Measurements from ENCODE around the gene WDR3. TPM values are rescaled to one million over a fixed set of nuclear protein-coding genes. Genes with fewer than 3 reads are reported as not detected.

WDR3 gene
- total and polyA plus RNA-seq, 2 experiments from 2014 or later, result 26.2 to 38.7 TPM

GRCh38 chr1:117911051-117911450, 18.5 kb upstream of the WDR3 start (continued):
- TF ChIP-seq REST (IDR thresholded peaks at IDR 0.05; ENCODE audit: unreplicated experiment) (no peak), STAT1 (IDR thresholded peaks at IDR 0.05; ENCODE audit: unreplicated experiment) (no peak), EZH2 (IDR thresholded peaks at IDR 0.05; ENCODE audit: low read depth, unreplicated experiment) (no peak), CTCF (conservative IDR thresholded peaks at IDR 0.05; ENCODE audit: low read depth in 2 of 2) (no peak), ZNF331 (CRISPR knock-in tag; IDR thresholded peaks at IDR 0.05; ENCODE audit: low read depth) (no peak), EZH2phosphoT487 (IDR thresholded peaks at IDR 0.05; ENCODE audit: unreplicated experiment) (no peak)

DNA sequence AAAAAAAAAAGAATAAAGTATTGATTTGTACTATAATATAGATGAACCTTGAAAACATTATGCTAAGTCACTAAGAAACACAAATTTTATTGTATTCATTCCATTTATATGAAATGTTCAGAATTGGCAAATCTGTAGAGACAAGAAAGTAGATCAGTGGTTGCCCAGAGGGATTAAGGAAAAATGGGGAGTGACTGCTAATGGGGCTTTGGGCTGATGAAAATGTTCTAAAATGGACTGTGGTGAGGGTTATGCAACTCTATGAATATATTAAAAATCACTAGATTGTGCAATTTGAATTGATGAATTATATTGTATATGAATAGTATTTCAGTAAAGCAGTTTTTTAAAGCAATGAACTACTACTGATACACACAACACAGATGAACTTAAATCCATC, 10.2 kb upstream of the WDR3 start:
- TF ChIP-seq ZNF114 (CRISPR knock-in tag; IDR thresholded peaks at IDR 0.05), result no peak
- TF ChIP-seq ZNF331 (CRISPR knock-in tag; IDR thresholded peaks at IDR 0.05; ENCODE audit: low read depth), result no peak
- TF ChIP-seq NANOG (IDR thresholded peaks at IDR 0.05; ENCODE audit: borderline replicate concordance), result no peak
- TF ChIP-seq STAT1 (IDR thresholded peaks at IDR 0.05; ENCODE audit: unreplicated experiment), result no peak
- TF ChIP-seq ETS1 (IDR thresholded peaks at IDR 0.05), result no peak
- no peak for TF ChIP-seq JUNB (IDR thresholded peaks at IDR 0.05; ENCODE audit: unreplicated experiment)
- Histone ChIP-seq H3K9me2 (ENCODE audit: insufficient read depth) (no peaks in the 10 kb centered on the region), H4K20me1 (replicated peaks; ENCODE audit: insufficient read depth) (no peaks in the 10 kb centered on the region), H3K4me2 (no peak overlapping the region), H2AFZ (no peak overlapping the region), H3K79me2 (replicated peaks; ENCODE audit: insufficient read depth) (peaks cover 32% of the 10 kb centered on the region), H3K27me3 (ENCODE audit: insufficient read depth) (no peaks in the 10 kb centered on the region), H3K4me3 (no peak overlapping the region), H3F3A (replicated peaks; ENCODE audit: low read depth) (no peaks in the 10 kb centered on the region), H3K36me3 (ENCODE audit: insufficient read depth) (peaks cover 8% of the 10 kb centered on the region; the same call in 1 of the 2 replicates), H3K4me1 (ENCODE audit: insufficient read depth) (no peaks in the 10 kb centered on the region), H3K27ac (ENCODE audit: low read depth) (no peak overlapping the region)
- H3K27ac Mint-ChIP-seq, result no peak overlapping the region
- no peaks in the 10 kb centered on the region for H3K27me3 Mint-ChIP-seq (ENCODE audit: insufficient read depth, low read depth, poor library complexity)
- no peak overlapping the region for H3K4me3 Mint-ChIP-seq
- peaks cover 13% of the 10 kb centered on the region; the same call in 2 of the 3 replicates for H3K4me1 Mint-ChIP-seq
- ATAC-seq, result no peak
- H3K36me3 Mint-ChIP-seq (ENCODE audit: low read depth), result peaks cover 30% of the 10 kb centered on the region
- H3K9me3 Mint-ChIP-seq, result peaks cover 8% of the 10 kb centered on the region; the same call in 1 of the 3 replicates
- no peak for DNase-seq (ENCODE audit: low spot score)

All from GM23338 (cell line).